PC-3 (cell line): Measurements from ENCODE around the gene TMEM208.

ENCODE experiments used
- CTCF ChIP-seq: fragments of 300-600 bp; sonication (generic); conservative IDR thresholded peaks from 2 replicates; pipeline ENCODE4 v1.5.1; 2017; ENCODE audit warnings: antibody characterized with exemption, low read depth, mild to moderate bottlenecking, low read length
- EZH2 ChIP-seq: fragments of 300-600 bp; sonication (generic); IDR thresholded peaks from one replicate; pipeline ENCODE4 v1.6.1; 2017; ENCODE audit warnings: antibody characterized with exemption, mild to moderate bottlenecking, low read length; ENCODE audit not compliant: unreplicated experiment

GRCh38 chr16:67201411-67202345 is 25.3 kb upstream of the TMEM208 start:
- TF ChIP-seq CTCF (no peak), EZH2 (no peak)
